Calu3 (cell line): ENCODE measurements around the gene RAD51C. TPM values are rescaled to one million over a fixed set of nuclear protein-coding genes. Genes with fewer than 3 reads are reported as not detected.

Experiments used
- BruUV-seq: library from RNA; stranded (reverse); fragments of 400-500 nt; replicated peaks from 2 replicates; lab custom pipeline; 2021; lab: Mats Ljungman, UMichigan
- CTCF ChIA-PET: fragments of 300-600 bp; sonication (Branson Sonifier 250); formaldehyde crosslinking; loops from one replicate; lab custom pipeline; 2022; ENCODE audit warnings: antibody characterized with exemption; lab: Charles Lee
- DNase-seq: peaks from one replicate; pipeline ENCODE4 v3.0.0; 2022
- H3K27ac Mint-ChIP-seq: one replicate; pipeline ENCODE4 v1.8.0; 2022; ENCODE audit warnings: mixed read lengths; ENCODE audit not compliant: unreplicated experiment
- H3K27me3 Mint-ChIP-seq: one replicate; pipeline ENCODE4 v1.8.0; 2022; ENCODE audit warnings: mixed read lengths; ENCODE audit not compliant: unreplicated experiment
- H3K36me3 Mint-ChIP-seq: one replicate; pipeline ENCODE4 v1.8.0; 2022; ENCODE audit warnings: mild to moderate bottlenecking, moderate library complexity, mixed read lengths; ENCODE audit not compliant: insufficient read depth, unreplicated experiment
- H3K4me1 Mint-ChIP-seq: one replicate; pipeline ENCODE4 v1.8.0; 2022; ENCODE audit warnings: mild to moderate bottlenecking, low read depth, mixed read lengths; ENCODE audit not compliant: unreplicated experiment
- H3K4me3 Mint-ChIP-seq: one replicate; pipeline ENCODE4 v1.8.0; 2022; ENCODE audit warnings: mild to moderate bottlenecking, low read depth, moderate library complexity, mixed read lengths; ENCODE audit not compliant: unreplicated experiment
- H3K9me3 Mint-ChIP-seq: one replicate; pipeline ENCODE4 v1.8.0; 2022; ENCODE audit warnings: low read depth, mixed read lengths; ENCODE audit not compliant: unreplicated experiment
- intact Hi-C: fragments of 100-400 bp; cut with micrococcal nuclease; formaldehyde crosslinking; loops from one replicate; pipeline ENCODE4 v1.10.0; 2022; ENCODE audit not compliant: unreplicated experiment
- total RNA-seq: library from RNA; stranded (reverse); gene quantifications from 2 replicates; pipeline ENCODE4 v1.2.3, GENCODE V29; 2022
- TF ChIP-seq, protein P1 (sequence below): fragments of 200-600 bp; IDR thresholded peaks from one replicate; pipeline ENCODE4 v1.8.0; 2022; ENCODE audit warnings: antibody characterized with exemption; ENCODE audit not compliant: unreplicated experiment

Gene RAD51C
- total RNA-seq, 1 experiment from 2014 or later = 28.4 TPM

DNA sequence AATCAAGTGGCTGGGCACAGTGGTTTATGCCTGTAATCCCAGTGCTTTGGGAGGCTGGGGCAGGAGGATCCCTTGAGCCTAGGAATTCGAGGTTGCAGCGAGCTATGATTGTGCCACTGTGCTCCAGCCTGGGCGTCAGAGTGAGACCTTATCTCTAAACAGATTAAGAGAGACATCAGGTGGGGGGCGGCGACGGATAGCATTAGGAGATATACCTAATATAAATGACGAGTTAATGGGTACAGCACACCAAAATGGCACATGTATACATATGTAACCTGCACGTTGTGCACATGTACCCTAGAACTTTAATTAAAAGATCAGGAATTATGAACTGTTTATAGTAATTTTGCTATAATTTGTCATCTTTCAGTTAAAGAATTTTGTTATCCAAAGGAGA is 10.3 kb downstream of the RAD51C start:
- Mint-ChIP-seq H3K4me3 (no peak overlapping the region), H3K4me1 (no peaks in the 10 kb centered on the region), H3K27me3 (no peaks in the 10 kb centered on the region), H3K27ac (no peak overlapping the region), H3K9me3 (no peaks in the 10 kb centered on the region), H3K36me3 (no peaks in the 10 kb centered on the region)
- TF ChIP-seq, protein P1, sequence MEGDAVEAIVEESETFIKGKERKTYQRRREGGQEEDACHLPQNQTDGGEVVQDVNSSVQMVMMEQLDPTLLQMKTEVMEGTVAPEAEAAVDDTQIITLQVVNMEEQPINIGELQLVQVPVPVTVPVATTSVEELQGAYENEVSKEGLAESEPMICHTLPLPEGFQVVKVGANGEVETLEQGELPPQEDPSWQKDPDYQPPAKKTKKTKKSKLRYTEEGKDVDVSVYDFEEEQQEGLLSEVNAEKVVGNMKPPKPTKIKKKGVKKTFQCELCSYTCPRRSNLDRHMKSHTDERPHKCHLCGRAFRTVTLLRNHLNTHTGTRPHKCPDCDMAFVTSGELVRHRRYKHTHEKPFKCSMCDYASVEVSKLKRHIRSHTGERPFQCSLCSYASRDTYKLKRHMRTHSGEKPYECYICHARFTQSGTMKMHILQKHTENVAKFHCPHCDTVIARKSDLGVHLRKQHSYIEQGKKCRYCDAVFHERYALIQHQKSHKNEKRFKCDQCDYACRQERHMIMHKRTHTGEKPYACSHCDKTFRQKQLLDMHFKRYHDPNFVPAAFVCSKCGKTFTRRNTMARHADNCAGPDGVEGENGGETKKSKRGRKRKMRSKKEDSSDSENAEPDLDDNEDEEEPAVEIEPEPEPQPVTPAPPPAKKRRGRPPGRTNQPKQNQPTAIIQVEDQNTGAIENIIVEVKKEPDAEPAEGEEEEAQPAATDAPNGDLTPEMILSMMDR = no peak
- no TSS peak for BruUV-seq
- CTCF ChIA-PET = no interaction called here
- no peak for DNase-seq
- intact Hi-C loops = no loop called here

- TF ChIP-seq, protein P1 = no peak
- Mint-ChIP-seq H3K4me3 (no peak overlapping the region), H3K27ac (no peak overlapping the region), H3K4me1 (no peaks in the 10 kb centered on the region), H3K36me3 (no peaks in the 10 kb centered on the region), H3K27me3 (no peaks in the 10 kb centered on the region), H3K9me3 (no peaks in the 10 kb centered on the region)
- no TSS peak for BruUV-seq
- DNase-seq = peak; percentile 3
- intact Hi-C loops = no loop called here
- CTCF ChIA-PET = interaction anchor here (0.6 kb wide), 1 partner anchor 16 kb away, joined by 5 read pairs; no protein-coding TSS in a partner anchor
Measured at GRCh38 chr17:58703137-58703915, 10.9 kb downstream of the RAD51C start.

GRCh38 chr17:58703916-58704286 is 11.5 kb downstream of the RAD51C start:
- no peaks in the 10 kb centered on the region for H3K4me1 Mint-ChIP-seq
- no peak overlapping the region for H3K27ac Mint-ChIP-seq
- no peaks in the 10 kb centered on the region for H3K36me3 Mint-ChIP-seq
- intact Hi-C loops = no loop called here
- H3K9me3 Mint-ChIP-seq = no peaks in the 10 kb centered on the region
- TF ChIP-seq, protein P1 = no peak
- no peak overlapping the region for H3K4me3 Mint-ChIP-seq
- CTCF ChIA-PET = interaction anchor here (0.6 kb wide), 1 partner anchor 17 kb away, joined by 5 read pairs; no protein-coding TSS in a partner anchor
- no TSS peak for BruUV-seq
- no peak for DNase-seq
- no peaks in the 10 kb centered on the region for H3K27me3 Mint-ChIP-seq

DNA sequence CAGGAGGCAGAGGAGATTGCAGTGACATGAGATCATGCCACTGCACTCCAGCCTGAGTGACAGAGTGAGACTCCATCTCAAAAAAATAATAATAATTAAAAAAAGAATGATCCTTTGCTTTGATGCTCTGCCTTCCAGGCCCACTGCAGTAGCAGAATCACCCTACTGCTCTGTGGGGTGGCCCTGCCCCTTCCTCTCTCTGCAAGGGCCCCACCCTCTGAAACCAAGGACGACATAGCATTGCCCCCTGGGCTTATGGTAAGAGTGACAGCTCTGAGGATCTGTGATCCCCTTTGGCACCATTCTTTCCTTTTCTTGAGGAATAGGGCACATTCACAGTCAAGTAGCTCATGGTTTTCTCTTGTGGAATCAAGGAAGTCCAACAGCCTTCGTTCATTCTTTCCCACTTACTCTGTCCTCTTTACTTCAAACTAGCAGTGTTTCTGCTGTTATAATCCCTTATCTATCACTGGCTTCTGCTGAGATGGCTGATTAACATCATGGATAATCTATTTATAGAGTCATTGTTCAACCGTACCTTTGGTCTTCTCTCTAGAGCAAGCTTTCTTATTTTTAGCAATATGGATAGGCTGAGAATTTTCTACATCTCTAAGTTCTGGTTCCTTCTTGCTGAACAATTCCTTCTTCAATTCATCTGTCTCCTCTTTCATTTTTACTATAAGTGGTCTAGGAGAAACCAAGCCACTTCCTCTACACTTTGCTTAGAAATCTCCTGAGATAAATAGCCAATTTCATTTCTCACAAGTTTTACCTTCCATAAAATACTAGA is 14.1 kb downstream of the RAD51C start:
- TF ChIP-seq, protein P1 = no peak
- no peak overlapping the region for H3K4me3 Mint-ChIP-seq
- no peak overlapping the region for H3K27ac Mint-ChIP-seq
- no peaks in the 10 kb centered on the region for H3K9me3 Mint-ChIP-seq
- H3K4me1 Mint-ChIP-seq = no peaks in the 10 kb centered on the region
- no peak for DNase-seq
- BruUV-seq = no TSS peak
- intact Hi-C loops = no loop called here
- no peaks in the 10 kb centered on the region for H3K27me3 Mint-ChIP-seq
- CTCF ChIA-PET = no interaction called here
- peaks cover 6% of the 10 kb centered on the region for H3K36me3 Mint-ChIP-seq
